NOMO-1 treated with dmso at 0.1 percent for 144 hours (cell line): ENCODE data around the gene RNF151.

Experiments
- DNase-seq: peaks from one replicate; lab custom pipeline; 2025; ENCODE audit not compliant: unreplicated experiment; lab: John Stamatoyannopoulos, UW

Gene RNF151

DNA sequence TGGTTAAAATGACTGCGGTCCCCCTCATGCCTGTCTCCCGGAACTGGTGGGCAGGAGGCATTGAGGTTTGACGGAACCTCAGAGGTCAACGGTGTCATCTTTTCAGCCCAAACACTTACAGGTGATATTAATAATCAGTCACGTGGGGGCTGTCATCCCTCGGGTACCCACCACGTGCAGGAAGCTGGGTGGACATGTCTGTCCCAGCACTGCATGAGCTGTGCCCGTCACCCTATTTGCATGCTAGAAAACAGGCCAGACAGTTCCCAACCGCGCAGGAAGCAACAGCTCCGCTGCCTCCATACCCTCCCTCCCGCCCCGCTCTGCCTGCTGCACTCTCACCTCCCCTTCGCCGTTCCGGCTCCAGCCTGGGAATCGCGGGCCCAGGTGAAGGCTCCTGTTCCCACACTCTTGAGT, 24.5 kb downstream of the RNF151 start:
- DNase-seq = no peak

DNA sequence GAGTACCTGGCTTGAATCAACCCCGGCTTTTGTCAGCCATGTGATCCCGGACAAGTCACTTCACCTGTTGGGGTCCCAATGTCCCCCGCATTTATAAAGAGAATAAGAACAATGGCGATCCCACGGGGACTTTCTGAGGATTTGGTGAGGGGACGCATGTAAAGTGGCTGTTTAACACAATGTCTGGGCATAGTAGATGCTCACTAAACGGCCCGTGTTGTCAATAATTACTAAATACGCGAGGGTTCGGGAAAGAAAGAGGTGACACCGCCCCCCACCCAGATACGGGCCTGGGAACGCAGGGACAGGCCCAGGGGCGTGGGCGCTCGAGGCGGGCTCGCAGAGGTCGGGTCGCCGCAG, 24.9 kb downstream of the RNF151 start:
- DNase-seq = no peak

DNA sequence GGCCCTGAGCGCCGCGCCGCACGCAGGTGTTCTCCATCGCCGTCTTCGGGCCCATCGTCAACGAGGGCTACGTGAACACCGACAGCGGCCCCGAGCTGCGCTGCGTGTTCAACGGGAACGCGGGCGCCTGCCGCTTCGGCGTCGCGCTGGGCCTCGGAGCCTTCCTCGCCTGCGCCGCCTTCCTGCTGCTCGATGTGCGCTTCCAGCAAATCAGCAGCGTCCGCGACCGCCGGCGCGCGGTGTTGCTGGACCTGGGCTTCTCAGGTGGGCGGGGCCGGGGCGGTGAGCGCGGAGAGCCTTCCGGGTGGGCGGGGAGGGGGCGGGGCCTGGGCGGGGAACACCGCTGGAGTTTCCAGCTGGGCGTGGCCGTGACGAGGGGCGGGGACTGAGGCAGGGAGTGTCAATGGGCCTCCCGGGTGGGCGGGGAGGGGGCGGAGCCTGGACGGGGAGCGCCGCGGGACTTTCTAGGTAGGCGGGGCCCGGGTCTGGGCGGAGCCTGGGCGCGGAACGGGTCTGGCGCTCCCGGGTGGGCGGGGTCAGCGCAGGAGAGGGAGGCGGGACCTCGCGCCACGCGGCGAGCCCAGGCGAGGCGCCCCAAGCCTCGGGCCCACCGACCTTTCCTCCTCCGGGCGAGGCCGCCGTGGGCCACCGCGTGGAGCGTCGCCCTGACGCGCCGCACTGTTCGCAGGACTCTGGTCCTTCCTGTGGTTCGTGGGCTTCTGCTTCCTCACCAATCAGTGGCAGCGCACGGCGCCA, 25.5 kb downstream of the RNF151 start:
- peak; percentile 79 for DNase-seq

DNA sequence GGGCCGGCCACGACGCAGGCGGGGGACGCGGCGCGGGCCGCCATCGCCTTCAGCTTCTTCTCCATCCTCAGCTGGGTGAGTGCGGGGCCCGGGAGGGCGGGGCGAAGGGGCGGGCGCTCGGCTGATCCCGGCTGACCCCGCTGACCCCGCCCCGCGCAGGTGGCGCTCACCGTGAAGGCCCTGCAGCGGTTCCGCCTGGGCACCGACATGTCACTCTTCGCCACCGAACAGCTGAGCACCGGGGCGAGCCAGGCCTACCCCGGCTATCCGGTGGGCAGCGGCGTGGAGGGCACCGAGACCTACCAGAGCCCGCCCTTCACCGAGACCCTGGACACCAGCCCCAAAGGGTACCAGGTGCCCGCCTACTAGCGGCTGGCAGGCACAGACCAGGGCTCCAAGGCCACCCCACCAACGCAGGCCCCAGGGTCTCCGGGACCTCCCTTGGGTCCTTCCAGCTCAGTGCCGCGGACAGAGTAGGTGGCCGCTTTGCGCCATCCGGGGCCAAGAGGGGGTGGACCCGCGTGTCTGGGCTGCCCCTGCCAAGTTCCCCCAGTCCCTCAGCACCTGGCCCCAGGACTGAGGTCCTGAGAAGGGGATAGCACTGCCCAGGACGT, 26.2 kb downstream of the RNF151 start:
- DNase-seq = no peak

DNA sequence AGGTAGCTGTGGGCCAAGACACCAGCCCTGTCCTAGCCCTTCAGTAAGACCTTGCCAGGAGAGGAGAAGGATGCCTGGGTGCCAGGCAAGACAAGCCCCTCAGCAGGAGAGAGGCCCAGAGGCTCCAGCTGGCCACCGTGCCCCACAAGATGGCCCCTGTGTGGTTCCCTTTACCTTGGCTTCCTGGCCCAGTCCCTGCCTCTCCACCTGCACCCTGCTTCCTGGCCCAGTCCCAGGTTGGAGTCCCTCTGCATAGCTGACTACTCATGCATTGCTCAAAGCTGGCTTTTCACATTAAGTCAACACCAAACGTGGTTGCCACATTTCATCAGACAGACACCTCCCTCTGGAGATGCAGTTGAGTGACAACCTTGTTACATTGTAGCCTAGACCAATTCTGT, 27.1 kb downstream of the RNF151 start:
- no peak for DNase-seq

DNA sequence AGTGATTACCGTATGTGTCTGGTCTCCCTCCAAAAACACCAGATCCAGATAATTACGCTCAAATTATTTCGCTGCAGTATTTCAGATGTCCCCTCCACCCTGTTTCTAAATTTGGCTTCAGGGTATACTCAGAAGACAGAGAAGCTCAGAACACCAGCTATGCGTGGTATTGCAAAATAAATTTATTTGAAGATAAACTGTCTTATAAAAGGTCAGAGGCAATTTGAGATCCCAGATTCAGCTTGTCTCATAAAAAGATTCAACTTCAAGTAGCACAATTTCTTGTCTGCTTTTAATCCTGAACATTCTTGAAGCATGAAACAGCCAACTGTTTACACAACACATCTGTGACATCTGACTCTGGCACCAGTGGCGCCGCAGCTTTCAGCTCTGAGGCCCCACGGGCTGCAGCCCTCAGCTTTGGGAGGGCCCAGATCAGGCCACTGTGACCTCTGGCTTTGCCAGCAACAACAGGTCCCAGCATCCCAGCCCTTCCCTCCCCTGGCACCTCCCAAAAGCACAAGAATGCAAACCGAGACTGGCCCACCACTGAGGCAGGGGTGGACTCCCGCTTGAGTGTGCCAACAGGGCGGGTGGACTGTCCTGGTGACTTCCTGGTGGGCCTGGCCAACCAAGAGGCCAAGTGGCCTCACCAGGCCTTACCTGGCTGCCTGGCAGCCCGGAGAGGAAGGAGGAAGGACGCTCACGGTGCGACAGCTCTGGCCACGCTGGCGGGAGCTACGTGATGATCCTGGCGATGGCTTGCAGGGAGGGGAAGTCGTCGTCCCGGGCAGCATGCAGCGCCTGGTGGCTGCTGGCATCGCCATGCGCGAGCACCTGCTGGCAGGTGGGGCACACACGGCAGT, 31.1 kb downstream of the RNF151 start:
- DNase-seq = no peak

DNA sequence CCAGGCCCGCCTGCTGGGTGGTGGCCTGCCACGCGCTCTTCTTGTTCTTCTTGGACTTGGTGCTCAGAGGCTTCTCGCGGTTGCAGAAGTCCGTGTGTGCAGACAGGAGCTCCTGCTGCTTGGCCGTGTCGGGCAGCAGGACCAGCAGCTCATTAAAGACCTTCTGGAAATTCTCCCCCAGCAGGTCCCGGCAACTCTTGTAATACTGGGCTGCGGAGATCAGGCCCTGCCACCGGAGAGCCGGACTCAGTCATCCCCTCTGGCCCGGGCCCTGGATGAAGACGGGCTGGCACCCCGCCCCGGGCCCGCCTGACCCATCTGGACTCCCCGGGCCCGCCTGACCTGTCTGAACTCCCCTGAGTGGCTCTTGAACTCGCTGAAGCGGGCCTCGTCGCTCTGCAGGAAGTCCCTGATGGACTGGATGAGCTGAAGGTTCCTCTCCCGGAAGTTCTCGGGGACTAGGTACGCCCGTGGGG, 31.7 kb downstream of the RNF151 start:
- no peak for DNase-seq

DNA sequence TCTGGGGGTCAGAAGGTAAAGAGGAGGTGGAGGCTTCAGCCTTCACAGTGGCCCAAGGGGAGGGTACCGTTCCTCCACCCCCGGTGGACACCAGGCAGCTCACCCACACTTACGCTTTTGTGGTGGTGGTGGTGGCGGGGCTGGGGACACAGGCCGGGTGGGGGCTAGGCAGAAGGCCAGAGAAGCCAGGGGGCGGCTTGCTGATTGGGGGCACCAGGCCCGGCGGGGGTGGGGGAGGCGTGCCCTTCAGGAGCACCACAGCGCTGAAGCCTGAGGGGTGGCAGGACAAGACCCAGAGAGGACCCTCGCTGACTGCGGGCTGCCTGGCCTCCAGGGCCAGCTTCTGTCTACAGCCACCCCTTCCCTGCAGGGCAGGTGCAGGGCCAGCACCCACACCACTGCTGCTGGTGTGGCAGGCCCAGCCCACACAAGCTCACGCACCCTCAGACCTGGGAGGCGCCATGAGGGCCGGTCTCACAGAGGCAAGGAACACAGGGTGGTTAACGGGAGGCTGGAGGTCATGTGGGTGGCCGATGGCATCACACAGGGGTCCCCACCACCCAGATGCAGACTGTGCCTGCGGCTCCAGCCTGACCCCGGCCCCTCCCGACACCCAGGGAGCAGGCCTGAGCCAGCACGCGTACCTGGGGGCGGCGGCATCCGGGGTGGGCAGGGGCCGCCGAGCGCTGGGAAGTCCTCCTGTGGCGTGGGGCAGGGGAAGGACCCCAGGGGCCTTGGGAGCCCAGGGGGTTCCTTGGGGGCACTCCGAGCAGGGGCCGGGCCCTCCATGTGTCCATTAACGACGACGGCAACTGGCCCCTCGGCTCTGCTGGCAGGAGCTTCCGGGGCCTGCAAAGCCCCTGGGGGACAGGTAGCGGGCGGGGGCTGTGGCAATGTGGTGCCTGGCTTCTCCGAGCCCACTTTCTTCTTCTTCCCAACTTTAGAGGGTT, 32.5 kb downstream of the RNF151 start:
- DNase-seq = no peak

DNA sequence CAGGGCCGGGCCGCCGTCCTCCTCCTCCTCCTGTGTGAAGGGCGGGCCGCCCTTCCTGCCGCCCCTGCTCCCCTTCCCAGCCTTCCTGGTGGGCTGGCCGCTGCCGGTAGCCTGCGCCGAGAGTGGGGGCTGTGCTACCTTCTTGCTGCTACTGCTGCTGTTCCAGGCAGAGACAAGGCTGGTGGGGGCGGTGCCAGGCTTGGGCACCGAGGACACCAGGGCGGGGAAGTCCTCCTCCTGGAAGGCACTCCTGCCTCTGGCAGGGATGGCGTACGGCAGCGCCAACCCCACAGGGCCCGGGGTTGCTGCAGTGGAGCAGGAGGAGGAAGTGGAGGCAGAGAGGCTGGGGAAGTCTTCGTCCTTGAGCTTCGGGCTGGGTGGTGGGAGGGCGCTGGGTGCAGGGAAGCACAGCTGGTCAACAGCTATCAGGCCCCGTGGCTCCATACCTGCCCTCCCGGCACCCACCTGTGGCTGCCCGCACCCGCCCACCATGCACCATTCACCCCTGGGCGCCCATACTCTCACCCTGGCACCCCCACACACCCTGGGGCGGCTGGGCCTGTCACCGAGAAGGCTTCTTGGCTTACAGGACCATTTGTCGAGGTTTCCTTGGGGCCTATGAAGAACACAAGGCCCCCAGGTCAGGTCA, 33.3 kb downstream of the RNF151 start:
- no peak for DNase-seq

DNA sequence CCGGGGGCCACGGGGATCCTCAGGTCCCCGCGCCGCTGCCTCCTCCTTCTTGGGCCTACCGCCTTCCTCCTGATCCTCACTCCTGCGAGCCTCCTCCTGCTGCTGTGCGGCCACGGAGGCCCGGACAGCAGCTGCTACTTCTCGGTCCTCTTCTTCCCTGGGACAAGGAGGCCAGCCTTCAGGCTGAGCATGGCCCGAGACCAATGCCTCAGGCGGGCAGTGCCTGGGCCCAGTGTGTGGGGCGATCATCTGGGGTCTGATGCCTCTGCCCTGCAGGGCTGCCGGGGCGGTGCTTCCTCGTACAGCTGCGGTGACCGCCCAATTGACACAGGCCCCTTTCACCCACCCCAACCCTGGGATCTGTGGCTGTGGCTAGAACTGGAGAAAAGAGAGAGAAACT, 34.4 kb downstream of the RNF151 start:
- DNase-seq = no peak

DNA sequence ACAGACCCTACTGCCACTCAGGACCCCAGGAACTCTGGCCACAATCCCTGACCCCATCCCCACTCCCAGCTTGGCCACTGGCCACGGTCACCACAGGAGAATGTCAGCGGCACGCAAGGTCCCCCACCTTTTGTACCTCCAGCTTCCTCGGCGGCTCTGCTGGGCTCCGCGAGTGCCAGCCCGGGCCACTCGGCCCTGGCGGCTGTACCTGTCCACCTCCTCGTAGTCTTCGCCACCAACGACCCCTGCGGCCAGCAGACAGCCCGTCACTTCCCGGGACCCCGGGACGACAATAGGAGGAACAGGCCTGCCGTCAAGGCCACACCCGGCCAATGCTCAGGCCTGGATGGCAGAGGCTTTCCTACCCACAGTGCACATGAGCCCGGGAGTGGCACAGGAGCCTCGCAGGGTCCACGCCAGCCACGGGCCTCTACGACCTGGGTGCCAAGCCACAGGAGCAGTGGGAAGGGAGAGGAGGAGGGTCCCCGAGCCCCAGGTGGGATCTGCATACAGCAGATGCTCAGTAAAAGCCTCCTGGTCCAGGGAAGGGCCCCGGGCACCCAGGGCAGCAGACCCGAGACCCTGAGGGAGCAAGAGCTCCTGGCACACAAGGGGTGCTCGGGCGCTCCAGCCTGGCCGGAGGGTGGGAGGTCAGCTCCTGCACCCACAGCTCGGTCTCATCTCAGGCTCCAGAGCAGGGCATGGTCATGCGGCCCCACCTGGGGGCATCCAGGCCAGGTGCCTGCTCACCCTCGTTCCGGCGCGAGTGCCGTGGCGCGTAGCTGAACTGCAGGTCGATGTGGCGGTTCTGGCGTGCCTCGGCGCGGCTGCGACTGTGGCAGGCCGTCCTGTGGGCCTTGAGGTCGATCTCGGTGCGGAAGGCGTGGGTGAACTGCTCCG, 35.0 kb downstream of the RNF151 start:
- no peak for DNase-seq

DNA sequence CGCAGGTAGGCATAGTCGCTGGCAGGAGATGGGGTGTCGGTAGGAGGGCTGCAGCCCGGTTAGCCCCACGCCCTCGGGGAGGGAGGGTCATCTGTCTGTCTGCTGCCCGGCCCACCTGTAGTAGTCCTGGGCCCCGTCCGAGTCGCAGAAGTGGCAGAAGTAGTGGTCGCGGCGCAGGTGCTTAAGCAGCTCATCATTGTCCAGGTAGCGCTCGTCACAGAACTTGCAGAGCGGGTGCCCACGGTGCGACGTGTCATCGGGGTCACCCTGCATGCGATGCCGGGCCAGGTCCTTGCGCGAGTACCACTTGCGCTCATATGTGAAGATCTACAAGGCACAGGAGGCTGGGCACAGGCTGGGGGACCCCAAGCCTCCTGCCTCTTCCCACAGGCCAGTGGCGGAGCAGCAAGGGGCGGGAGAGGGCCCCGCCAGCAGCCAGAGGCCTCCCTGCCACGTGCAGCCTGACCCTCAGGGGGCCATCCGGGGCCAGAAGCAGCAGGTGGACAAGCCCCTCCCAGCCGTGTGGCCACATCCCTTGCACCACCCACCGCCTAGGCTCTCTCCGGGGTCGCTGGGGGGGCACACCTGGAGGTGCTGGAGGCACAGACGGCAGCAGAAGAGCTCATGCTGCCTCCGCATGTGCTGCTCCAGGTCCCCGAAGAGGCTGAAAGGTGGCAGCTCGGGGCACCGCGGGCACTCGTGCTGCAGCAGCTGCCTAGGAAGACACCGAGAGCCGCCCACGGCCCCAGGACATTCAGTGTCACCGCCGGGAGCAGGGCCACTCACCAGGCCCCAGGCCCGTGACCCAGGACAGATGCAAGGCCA, 36.0 kb downstream of the RNF151 start:
- no peak for DNase-seq

DNA sequence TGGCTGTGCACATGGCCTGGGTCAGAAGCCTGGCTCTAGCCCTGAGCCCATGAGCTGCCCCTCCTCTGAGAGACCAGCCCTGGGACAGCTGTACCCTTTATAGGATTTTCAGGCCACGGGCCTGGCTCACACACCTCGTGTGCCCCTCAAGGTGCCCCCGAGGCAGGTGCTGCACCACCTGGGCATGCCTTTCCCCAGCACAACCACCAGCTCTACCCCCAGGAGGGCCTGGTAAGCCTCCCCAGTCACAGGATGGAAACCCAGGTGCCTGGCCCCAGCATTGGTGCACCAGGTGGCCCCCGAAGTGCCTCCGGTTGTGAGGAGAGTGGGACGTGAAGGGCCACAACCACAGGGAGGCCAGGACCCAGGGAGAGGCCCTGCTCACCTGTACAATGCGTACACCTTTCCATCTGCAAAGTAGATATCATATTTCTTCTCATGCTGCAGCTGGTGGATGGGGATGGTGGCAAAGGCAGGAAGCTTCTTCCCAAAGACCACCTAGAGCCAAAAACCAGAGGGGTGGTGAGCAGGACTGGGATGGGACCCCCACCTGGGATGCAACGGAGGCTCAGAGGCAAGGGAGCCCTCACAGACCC, 36.7 kb downstream of the RNF151 start:
- no peak for DNase-seq

DNA sequence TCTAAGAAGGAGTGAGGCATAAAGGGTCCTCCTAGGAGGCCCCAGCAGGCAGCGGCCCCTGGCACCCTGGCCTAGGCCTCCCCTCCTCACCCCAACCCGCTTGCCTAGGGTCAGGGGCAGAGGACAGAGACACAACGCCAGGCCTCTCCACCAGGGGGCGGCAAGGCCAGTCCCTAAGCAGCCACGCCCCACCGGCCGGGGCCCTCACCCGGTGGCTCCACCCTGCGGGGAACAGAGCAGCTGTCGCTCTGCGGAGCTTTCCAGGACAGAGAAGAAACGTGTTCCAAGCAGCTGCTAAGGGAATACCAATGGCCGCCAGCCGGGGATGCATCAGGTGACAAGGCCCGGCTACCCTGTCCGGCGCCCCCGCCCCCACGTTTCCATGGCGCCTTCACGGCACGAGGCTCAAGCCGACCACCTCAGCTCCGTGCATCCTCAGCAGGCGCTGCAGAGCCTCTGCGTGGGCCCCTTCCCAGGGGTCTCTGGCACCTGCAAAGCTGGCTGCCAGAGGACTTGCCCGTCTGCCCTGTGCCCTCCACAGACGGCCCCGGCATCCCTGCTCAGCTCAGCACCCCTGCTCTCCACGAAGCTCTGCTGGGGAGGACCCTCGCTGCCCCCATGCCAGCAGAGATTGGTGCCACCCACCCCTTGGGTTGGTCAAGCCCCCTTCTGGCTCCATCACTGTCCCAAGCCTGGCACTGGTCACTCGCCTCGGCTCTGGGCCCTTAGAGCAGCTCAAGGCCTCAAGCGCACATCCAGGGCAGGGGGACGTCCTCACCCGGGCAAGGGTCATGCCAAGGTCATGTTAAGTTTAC, 37.4 kb downstream of the RNF151 start:
- peak; percentile 72 for DNase-seq

DNA sequence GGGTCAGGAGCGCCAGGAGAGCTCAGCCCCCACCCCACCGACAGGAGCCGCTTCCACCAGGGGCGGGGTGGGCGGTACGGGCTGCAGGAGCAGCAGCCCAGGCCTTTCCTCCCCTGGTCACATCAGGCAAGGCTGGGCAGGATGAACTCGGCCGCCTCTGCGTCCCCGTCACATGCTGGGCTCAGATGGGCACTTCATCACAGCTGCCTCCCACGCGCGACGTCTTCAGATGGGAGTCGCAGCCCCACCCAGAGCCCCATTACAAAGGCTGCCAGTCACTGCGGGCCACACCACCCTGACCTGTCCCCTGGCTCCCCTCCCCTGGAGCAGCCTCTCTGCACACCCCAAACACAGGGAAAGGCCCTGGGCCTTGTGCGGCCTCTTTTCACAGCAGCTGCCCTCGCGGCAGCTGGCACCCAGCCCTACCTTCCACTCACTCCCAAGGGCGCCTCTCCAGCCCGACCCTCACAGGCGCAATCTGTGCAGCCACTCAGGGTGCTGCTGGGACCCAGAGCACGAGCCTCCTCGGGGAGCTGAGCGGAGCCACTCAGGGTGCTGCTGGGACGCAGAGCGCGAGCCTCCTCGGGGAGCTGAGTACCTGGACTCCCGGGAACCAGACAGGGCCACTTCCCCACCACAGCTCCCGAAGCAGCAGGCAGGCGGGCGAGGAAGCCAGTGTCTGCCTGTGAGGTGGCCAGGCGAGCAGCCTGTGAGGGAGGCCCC, 38.3 kb downstream of the RNF151 start:
- DNase-seq = no peak

DNA sequence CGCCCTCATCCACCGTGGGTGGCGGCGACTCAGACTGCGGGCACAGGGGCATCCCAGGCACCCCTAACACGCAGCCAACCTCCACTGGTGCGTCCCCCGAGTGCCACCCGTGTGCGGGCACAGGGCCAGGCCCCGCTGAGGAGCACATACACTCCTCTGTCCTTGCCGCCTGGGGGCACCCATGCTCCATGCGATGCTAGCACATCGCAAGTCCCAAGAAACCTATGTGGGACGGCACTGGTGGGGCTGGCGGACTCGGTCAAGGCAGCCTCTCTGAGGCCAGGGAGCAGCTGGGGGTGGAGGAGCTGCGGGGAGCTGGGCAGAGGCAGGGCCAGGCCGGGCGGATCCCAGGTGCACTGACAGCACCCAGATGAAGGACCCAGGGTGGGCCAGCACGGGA, 39.0 kb downstream of the RNF151 start:
- DNase-seq = no peak

DNA sequence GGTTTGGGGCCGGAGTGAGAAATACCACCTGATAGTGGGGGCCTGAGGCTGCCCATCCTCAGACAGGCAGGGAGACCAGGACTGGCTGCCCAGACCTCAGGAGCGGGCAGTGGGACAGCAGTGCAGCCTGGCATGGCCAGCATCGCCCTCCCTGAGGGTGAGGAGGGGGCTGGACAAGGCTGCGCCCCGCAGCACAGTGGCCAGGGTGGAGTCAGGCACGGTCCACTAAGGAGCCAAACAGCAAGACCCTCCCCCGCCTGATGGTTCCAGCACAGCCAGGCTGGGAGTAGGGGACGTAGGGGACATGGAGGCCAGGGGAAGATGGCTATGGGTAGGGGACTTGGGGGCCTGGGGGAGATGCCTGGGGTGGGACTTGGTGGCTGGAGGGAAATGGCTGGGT, 39.7 kb downstream of the RNF151 start:
- DNase-seq = no peak
